ENCODE measurements around the gene SUPT3H.
"Not testable (repeated sequence)": the region's sequence is repeated elsewhere in the genome, so short reads cannot be mapped to it uniquely, and the experiment has no call there.

The SUPT3H gene

DNA sequence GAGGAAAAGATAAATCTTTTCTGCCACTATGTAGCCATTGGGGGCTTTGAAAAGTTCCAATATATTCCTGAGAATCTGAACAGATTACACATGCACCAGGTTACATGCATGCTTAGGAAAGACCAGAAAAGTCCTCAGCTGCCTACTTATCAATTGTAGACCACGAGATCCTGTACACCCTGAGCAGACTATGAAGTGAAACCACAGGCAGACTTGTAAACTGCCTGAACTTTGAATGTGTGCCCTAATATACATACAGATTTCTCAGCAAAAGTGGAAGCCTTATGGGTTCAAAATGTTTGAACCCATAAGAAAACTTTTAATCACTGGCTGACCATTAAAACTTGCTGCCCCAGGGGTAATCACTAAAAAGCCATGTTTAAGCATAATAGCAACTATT is 323.1 kb downstream of the SUPT3H start:
- TF ChIP-seq ZFX (IDR thresholded peaks at IDR 0.05): no peak
- TF ChIP-seq, protein P1, sequence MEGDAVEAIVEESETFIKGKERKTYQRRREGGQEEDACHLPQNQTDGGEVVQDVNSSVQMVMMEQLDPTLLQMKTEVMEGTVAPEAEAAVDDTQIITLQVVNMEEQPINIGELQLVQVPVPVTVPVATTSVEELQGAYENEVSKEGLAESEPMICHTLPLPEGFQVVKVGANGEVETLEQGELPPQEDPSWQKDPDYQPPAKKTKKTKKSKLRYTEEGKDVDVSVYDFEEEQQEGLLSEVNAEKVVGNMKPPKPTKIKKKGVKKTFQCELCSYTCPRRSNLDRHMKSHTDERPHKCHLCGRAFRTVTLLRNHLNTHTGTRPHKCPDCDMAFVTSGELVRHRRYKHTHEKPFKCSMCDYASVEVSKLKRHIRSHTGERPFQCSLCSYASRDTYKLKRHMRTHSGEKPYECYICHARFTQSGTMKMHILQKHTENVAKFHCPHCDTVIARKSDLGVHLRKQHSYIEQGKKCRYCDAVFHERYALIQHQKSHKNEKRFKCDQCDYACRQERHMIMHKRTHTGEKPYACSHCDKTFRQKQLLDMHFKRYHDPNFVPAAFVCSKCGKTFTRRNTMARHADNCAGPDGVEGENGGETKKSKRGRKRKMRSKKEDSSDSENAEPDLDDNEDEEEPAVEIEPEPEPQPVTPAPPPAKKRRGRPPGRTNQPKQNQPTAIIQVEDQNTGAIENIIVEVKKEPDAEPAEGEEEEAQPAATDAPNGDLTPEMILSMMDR (conservative IDR thresholded peaks at IDR 0.05): no peak
- H3K27ac ChIP-seq: no peak overlapping the region

DNA sequence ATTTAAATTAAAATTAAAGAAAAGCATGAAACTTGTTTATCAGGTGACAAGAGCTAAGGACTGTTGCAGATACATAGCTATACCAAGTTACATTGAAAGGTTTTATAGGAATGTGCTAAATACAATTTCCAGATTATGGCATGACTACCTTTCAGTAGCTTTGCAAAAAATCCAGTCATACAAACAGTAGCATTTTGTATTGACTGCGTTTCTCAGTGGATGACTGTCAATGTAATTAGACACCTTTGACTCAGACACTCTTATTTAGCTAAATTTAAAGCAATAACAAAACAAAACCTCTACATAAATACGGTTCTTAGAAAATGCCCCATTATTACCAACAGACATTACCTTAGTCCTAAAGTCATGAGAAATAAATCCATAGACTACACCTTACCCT is 325.4 kb downstream of the SUPT3H start:
- no peak overlapping the region for H3K27ac ChIP-seq
- no peak for TF ChIP-seq ZFX (IDR thresholded peaks at IDR 0.05)
- TF ChIP-seq, protein P1 (conservative IDR thresholded peaks at IDR 0.05): no peak

DNA sequence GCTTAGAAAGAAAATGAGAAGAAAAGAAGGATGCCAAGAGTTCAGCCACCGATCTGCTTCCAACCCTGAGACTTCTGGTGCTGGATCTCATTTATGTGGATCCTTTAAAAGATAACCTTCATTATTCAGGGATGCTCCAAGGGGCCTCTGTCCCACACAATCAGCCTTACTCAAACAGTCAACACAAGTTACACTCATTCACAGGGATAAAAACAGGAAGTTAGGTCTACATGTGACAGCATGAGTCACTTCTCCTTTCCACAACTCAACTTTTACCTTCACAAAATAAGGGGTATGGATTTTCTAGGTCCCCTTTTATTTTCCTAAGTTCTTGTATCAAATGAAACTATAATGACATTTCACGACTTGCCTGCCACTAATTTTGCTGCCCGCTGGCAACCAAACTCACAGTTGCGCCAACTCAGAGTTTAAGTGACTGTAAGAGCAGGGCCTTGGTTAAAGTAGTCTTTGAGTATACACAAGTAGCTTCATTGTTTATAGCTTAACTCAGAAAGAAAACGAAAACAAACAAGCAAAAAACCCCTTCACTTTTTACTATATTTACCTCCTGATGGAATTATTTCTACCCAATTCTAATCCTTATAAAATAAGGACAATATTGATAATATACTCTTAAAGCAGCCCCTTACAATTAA is 328.4 kb downstream of the SUPT3H start:
- no peak overlapping the region for H3K27ac ChIP-seq
- TF ChIP-seq ZFX (IDR thresholded peaks at IDR 0.05): no peak
- TF ChIP-seq, protein P1 (conservative IDR thresholded peaks at IDR 0.05): no peak

DNA sequence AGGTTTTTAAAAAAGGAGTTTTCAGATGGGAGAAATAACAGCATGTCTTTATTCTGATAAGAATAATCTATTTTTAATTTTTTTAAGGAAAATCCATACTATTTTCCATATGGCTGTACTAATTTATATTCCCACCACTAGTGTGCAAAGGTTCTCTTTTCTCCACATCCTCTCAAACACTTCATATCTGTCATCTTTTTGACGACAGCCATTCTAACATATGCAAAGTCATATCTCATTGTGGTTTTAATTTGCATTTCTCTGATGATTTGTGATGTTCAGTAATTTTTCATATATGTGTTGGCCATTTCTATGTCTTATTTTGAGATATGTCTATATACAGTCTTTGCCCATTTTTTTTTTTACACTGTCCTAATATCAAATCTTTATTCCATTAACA is 330.2 kb downstream of the SUPT3H start:
- no peak for TF ChIP-seq ZFX (IDR thresholded peaks at IDR 0.05)
- TF ChIP-seq, protein P1 (conservative IDR thresholded peaks at IDR 0.05): no peak
- no peak overlapping the region for H3K27ac ChIP-seq

DNA sequence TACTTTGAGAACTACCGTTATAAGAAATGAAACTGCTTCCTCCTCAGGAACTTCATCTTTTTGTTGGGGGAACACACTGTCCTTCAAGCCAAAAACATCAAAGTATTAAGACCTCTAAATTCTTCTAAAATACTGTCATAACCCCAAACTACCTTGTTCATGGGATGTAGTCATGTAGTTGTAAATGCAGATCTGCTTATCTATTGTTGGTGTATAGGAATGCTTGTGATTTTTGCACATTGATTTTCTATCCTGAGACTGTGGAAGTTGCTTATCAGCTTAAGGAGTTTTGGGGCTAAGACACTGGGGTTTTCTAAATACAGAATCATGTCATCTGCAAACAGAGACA is 332.5 kb downstream of the SUPT3H start:
- no peak overlapping the region for H3K27ac ChIP-seq
- TF ChIP-seq, protein P1 (conservative IDR thresholded peaks at IDR 0.05): no peak
- TF ChIP-seq ZFX (IDR thresholded peaks at IDR 0.05): no peak

DNA sequence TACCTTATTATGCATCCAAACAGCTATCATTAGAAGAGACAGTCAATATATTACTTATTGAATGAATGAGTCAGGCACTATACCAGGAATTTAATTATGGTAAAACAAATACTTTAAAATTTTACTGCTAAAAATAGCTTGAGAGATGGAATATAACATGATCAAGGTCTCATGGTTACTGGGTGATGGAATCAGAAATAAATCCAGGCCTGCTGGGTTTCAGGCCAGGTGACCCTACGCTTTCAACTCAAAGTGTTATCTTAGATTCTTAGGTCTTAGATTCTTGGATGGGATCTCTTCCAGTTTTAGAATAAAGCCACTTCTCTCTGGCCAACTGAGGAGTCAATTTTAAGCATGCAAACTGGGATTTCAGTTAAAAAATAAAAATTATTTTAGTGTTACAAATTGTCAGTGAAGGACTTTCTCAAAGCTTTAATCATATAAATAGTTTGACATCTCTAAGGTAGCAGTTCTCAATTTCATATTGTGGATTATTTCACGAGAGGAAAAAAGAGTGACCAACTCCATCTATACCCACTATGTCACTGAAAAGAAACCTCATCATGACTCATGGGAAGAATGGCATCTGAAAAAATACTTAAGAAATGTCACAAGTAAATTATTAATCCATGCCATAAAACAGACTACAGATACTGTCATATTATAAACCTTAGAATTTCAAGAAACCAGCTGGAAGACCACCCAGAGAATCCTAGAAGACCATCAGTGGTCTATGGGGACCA is 333.1 kb downstream of the SUPT3H start:
- no peak overlapping the region for H3K27ac ChIP-seq
- no peak for TF ChIP-seq ZFX (IDR thresholded peaks at IDR 0.05)
- TF ChIP-seq, protein P1 (conservative IDR thresholded peaks at IDR 0.05): no peak

DNA sequence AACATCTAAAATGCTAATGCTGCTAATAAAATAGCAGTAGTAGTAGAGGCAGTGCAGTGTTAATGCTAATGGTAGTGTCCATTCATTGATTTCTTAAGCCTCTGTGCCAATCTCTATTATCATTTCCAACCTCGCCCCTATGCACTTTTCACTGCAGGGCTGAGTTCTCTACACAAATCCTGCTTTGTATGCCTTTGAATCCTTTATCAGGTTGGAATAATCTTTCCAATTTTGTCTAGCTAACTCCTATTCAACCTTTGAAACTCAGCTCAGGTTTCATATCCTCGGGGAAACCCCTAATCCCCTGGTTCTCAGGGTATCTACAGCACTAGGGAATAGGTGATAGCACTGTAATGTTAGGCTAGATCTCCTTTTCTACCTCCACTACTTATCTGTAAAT is 333.6 kb downstream of the SUPT3H start:
- H3K27ac ChIP-seq: no peak overlapping the region
- TF ChIP-seq, protein P1 (conservative IDR thresholded peaks at IDR 0.05): no peak
- no peak for TF ChIP-seq ZFX (IDR thresholded peaks at IDR 0.05)

DNA sequence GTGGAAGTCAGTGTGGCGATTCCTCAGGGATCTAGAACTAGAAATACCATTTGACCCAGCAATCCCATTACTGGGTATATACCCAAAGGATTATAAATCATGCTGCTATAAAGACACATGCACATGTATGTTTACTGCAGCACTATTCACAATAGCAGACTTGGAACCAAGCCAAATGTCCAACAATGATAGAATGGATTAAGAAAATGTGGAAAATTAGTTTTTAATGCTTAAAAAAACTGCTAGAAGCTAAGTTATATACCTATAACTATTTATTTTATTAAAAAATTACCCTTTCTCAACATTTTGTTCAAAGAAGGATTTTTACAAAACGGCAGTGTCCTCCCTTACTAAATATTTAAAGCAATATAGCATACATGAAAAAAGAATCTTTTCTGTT is 335.1 kb downstream of the SUPT3H start:
- not testable (repeated sequence) for H3K27ac ChIP-seq
